Measurements from ENCODE around the gene PNPLA7.

DNA sequence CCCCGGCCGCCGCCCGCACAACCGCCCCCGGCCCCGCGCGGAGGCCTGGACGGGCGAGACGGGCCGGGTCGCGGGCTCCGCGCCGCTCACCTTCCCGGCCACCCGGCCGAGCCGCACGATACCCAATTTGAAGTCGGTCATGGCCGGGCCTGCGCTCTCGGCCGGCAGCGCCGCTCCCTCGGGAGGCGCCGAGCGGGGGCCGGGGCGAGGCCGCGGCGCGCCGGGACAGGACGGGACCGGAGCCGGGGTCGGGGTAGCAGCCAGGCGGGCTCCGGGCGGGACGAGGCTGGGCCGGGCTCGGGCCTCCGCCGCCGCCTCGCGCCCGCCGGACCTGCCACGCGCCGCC lies 39.9 kb upstream of the PNPLA7 start:
- TF ChIP-seq, protein P1, sequence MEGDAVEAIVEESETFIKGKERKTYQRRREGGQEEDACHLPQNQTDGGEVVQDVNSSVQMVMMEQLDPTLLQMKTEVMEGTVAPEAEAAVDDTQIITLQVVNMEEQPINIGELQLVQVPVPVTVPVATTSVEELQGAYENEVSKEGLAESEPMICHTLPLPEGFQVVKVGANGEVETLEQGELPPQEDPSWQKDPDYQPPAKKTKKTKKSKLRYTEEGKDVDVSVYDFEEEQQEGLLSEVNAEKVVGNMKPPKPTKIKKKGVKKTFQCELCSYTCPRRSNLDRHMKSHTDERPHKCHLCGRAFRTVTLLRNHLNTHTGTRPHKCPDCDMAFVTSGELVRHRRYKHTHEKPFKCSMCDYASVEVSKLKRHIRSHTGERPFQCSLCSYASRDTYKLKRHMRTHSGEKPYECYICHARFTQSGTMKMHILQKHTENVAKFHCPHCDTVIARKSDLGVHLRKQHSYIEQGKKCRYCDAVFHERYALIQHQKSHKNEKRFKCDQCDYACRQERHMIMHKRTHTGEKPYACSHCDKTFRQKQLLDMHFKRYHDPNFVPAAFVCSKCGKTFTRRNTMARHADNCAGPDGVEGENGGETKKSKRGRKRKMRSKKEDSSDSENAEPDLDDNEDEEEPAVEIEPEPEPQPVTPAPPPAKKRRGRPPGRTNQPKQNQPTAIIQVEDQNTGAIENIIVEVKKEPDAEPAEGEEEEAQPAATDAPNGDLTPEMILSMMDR (conservative IDR thresholded peaks at IDR 0.05; ENCODE audit: low read depth, low read length): no peak
- TF ChIP-seq, protein P2, sequence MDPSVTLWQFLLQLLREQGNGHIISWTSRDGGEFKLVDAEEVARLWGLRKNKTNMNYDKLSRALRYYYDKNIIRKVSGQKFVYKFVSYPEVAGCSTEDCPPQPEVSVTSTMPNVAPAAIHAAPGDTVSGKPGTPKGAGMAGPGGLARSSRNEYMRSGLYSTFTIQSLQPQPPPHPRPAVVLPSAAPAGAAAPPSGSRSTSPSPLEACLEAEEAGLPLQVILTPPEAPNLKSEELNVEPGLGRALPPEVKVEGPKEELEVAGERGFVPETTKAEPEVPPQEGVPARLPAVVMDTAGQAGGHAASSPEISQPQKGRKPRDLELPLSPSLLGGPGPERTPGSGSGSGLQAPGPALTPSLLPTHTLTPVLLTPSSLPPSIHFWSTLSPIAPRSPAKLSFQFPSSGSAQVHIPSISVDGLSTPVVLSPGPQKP (IDR thresholded peaks at IDR 0.05; ENCODE audit: borderline replicate concordance, low read depth, low read length): no peak
- TF ChIP-seq RAD21 (IDR thresholded peaks at IDR 0.05; ENCODE audit: low read length) (no peak), POLR2A (IDR thresholded peaks at IDR 0.05; ENCODE audit: low read depth, low read length) (no peak), SMC3 (IDR thresholded peaks at IDR 0.05; ENCODE audit: low read depth, low read length) (no peak), BHLHE40 (IDR thresholded peaks at IDR 0.05; ENCODE audit: low read depth, low read length) (no peak), MXI1 (IDR thresholded peaks at IDR 0.05; ENCODE audit: borderline replicate concordance, low read depth, low read length) (no peak), CEBPB (IDR thresholded peaks at IDR 0.05; ENCODE audit: low read depth, low read length) (no peak), RCOR1 (IDR thresholded peaks at IDR 0.05; ENCODE audit: insufficient replicate concordance, low read length) (no peak), MAFK (IDR thresholded peaks at IDR 0.05; ENCODE audit: low read depth, low read length) (no peak), NFE2L2 (IDR thresholded peaks at IDR 0.05; ENCODE audit: low read depth, low read length) (no peak), RFX5 (IDR thresholded peaks at IDR 0.05; ENCODE audit: low read depth, low read length) (no peak), CHD1 (IDR thresholded peaks at IDR 0.05; ENCODE audit: low read depth, low read length) (no peak)
- TF ChIP-seq, protein P3, sequence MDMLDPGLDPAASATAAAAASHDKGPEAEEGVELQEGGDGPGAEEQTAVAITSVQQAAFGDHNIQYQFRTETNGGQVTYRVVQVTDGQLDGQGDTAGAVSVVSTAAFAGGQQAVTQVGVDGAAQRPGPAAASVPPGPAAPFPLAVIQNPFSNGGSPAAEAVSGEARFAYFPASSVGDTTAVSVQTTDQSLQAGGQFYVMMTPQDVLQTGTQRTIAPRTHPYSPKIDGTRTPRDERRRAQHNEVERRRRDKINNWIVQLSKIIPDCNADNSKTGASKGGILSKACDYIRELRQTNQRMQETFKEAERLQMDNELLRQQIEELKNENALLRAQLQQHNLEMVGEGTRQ (IDR thresholded peaks at IDR 0.05; ENCODE audit: low read depth, low read length): no peak

All from IMR-90 (cell line).